ENCODE data around the gene RAB7B. TPM values are rescaled to one million over a fixed set of nuclear protein-coding genes. Genes with fewer than 3 reads are reported as not detected.

RAB7B gene
- total and polyA plus RNA-seq, 2 of the 4 experiments (the other 2 are of a cell fraction): 9.1 to 14.7 TPM

DNA sequence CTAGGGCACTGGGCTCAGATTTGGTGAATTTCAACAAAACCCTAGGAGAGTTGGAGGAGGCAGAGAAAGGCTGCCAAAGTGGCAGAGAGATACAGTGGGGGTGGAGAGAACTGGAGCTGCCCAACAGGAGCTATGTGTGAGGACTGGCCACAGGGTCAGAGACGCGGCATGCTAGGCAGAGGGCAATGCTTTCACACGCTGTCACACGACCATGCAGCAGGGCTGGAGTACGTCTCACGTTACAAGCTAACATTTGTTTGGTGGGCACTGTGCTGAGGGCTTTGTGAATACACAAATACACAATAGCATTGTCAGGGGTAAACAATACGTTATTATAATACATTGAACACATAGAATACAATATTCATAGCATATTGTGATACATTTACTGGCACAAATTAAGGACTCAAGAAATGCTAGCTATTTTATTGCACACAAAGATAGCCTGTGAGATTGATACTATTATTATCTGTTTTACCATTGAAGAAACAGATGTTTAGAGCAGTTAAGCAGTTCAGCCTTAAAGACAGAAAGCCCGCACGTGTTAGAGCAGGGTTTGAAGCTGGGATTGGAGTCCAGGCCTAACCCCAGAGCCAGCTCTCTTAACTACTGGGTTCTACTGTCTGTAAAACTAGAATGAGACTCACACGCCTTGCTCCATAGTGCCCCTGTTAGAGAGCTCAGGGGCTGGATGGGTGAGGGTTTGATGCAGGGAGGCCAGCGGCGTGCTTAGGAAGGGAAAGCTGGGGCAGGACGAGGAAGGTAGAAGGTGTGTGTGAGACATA is 4.5 kb downstream of the RAB7B start:
- H3K9me3 ChIP-seq (ENCODE audit: control insufficient read depth, insufficient read depth, low read length): no peaks in the 10 kb centered on the region
- H3K14ac ChIP-seq (replicated peaks; ENCODE audit: low read depth, low read length): no peak overlapping the region
- H2AFZ ChIP-seq (replicated peaks; ENCODE audit: low read length, poor library complexity): no peak overlapping the region
- H3K4me3 ChIP-seq (ENCODE audit: insufficient read depth, low read depth, low read length): no peak overlapping the region
- no peak overlapping the region for H3K23ac ChIP-seq (ENCODE audit: low read depth, low read length)
- H3K56ac ChIP-seq (ENCODE audit: extremely low read depth, insufficient read depth, low read length): no peak overlapping the region
- WGBS, 2 experiments (ENCODE audit: extremely low coverage in 2 of 2, insufficient read length in 1 of 2): no CpG with 5 or more reads among the region's 13 CpGs
- ATAC-seq (ENCODE audit: low read depth): no peak
- H3K4me1 ChIP-seq (ENCODE audit: control insufficient read depth, insufficient read depth, low read length): peaks cover 22% of the 10 kb centered on the region
- TF ChIP-seq MAFK (IDR thresholded peaks at IDR 0.05; ENCODE audit: low read depth, low read length) (no peak), RFX5 (IDR thresholded peaks at IDR 0.05; ENCODE audit: low read depth, low read length) (no peak), RCOR1 (IDR thresholded peaks at IDR 0.05; ENCODE audit: insufficient replicate concordance, low read length) (no peak), NFE2L2 (IDR thresholded peaks at IDR 0.05; ENCODE audit: low read depth, low read length) (no peak), MXI1 (IDR thresholded peaks at IDR 0.05; ENCODE audit: borderline replicate concordance, low read depth, low read length) (no peak), CEBPB (IDR thresholded peaks at IDR 0.05; ENCODE audit: low read depth, low read length) (no peak), FOS (IDR thresholded peaks at IDR 0.05; ENCODE audit: low read depth, low read length) (no peak), BHLHE40 (IDR thresholded peaks at IDR 0.05; ENCODE audit: low read depth, low read length) (no peak), POLR2A (IDR thresholded peaks at IDR 0.05; ENCODE audit: low read depth, low read length) (no peak), CHD1 (IDR thresholded peaks at IDR 0.05; ENCODE audit: low read depth, low read length) (no peak)
- TF ChIP-seq, protein P1, sequence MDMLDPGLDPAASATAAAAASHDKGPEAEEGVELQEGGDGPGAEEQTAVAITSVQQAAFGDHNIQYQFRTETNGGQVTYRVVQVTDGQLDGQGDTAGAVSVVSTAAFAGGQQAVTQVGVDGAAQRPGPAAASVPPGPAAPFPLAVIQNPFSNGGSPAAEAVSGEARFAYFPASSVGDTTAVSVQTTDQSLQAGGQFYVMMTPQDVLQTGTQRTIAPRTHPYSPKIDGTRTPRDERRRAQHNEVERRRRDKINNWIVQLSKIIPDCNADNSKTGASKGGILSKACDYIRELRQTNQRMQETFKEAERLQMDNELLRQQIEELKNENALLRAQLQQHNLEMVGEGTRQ (IDR thresholded peaks at IDR 0.05; ENCODE audit: low read depth, low read length): no peak
- TF ChIP-seq, protein P2, sequence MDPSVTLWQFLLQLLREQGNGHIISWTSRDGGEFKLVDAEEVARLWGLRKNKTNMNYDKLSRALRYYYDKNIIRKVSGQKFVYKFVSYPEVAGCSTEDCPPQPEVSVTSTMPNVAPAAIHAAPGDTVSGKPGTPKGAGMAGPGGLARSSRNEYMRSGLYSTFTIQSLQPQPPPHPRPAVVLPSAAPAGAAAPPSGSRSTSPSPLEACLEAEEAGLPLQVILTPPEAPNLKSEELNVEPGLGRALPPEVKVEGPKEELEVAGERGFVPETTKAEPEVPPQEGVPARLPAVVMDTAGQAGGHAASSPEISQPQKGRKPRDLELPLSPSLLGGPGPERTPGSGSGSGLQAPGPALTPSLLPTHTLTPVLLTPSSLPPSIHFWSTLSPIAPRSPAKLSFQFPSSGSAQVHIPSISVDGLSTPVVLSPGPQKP (IDR thresholded peaks at IDR 0.05; ENCODE audit: borderline replicate concordance, low read depth, low read length): no peak
- H3K79me1 ChIP-seq (ENCODE audit: low read depth in 1 of 2, low read length in 2 of 2): peaks cover 0 to 6% of the 10 kb centered on the region in 2 experiments; a peak in 1 of 4 replicates
- no peak for DNase-seq
- H3K18ac ChIP-seq (ENCODE audit: low read depth, low read length): no peak overlapping the region
- peaks cover 11% of the 10 kb centered on the region for H3K9me1 ChIP-seq (ENCODE audit: insufficient read depth, low read length)
- H4K91ac ChIP-seq (ENCODE audit: insufficient read depth, low read depth, low read length): no peak overlapping the region
- H2BK15ac ChIP-seq (ENCODE audit: low read depth, low read length): no peak overlapping the region
- intact Hi-C loops (cut with micrococcal nuclease) (no loop called here), in situ Hi-C loops (cut with MboI; ENCODE audit: low sequenced_read_pairs) (no loop called here), dilution Hi-C loops (cut with HindIII; ENCODE audit: low sequenced_read_pairs, unreplicated experiment) (no loop called here)
- H3K4me2 ChIP-seq (ENCODE audit: low read depth, low read length): no peak overlapping the region
- H2AK9ac ChIP-seq (replicated peaks; ENCODE audit: low read depth, low read length, poor library complexity): no peak overlapping the region
- no peak overlapping the region for H4K8ac ChIP-seq (ENCODE audit: low read depth in 2 of 2, low read length in 2 of 2)
- H3K4ac ChIP-seq (ENCODE audit: low read depth, low read length): no peak overlapping the region
- H2BK5ac ChIP-seq (ENCODE audit: low read depth, low read length, poor library complexity, severe bottlenecking): no peak overlapping the region
- ChIA-PET CTCF (interaction anchor here (1.4 to 1.8 kb wide), 2 partner anchors 14 to 21 kb away, joined by 3 to 5 read pairs; no protein-coding TSS in a partner anchor), POLR2A (ENCODE audit: unreplicated experiment) (no interaction called here)
- no peaks in the 10 kb centered on the region for H3K27me3 ChIP-seq (ENCODE audit: control insufficient read depth, insufficient read depth, low read length)
- H2BK120ac ChIP-seq (ENCODE audit: low read depth, low read length): no peak overlapping the region
- no peak overlapping the region for H2BK20ac ChIP-seq (ENCODE audit: low read depth, low read length)
- H3K36me3 ChIP-seq (ENCODE audit: control insufficient read depth, insufficient read depth, low read length): 0 out of 2 replicates have a peak, but pooled peaks cover under 1% of the 10 kb centered on the region
- no TSS peak for BruUV-seq (replicated peaks)
- H4K20me1 ChIP-seq (ENCODE audit: insufficient read depth, low read length): no peaks in the 10 kb centered on the region
- H3K27ac ChIP-seq (ENCODE audit: insufficient read depth, low read length): no peak overlapping the region
- peak overlapping the region; percentile 66; the same call in 1 of the 2 replicates for H2AK5ac ChIP-seq (ENCODE audit: low read depth, low read length)
- H3K9ac ChIP-seq (ENCODE audit: low read depth, low read length): no peak overlapping the region
- H4K5ac ChIP-seq (ENCODE audit: low read depth, low read length): no peak overlapping the region

Measured in IMR-90 (cell line).